Measurements from ENCODE around the gene PLCB1. TPM values are rescaled to one million over a fixed set of nuclear protein-coding genes. Genes with fewer than 3 reads are reported as not detected.

PLCB1 gene
- total RNA-seq, 4 donors from 2014 or later: 7.2 to 28.1 (median 9.6) TPM

DNA sequence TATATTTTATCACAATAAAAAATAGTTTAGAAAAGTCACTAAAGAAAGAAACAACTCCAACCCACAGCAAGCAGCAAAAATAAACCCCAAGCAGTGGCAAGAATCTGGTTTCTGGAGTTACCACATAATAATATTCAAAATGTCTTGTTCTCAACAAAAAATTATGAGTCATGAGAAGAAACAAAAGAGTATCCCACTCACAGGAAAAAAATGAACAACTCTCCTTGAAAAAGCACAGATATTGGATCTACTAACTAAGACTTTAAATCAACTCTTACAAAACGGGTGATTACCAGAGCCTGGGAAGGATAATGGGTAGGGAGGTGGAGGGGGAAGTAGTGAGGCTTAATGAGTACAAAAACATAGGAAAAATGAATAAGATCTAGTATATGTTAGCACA, 425.6 kb downstream of the PLCB1 start:
- H3K4me3 ChIP-seq: no peak overlapping the region
- no peak for TF ChIP-seq POLR2A (IDR thresholded peaks at IDR 0.05)
- TF ChIP-seq, protein P1, sequence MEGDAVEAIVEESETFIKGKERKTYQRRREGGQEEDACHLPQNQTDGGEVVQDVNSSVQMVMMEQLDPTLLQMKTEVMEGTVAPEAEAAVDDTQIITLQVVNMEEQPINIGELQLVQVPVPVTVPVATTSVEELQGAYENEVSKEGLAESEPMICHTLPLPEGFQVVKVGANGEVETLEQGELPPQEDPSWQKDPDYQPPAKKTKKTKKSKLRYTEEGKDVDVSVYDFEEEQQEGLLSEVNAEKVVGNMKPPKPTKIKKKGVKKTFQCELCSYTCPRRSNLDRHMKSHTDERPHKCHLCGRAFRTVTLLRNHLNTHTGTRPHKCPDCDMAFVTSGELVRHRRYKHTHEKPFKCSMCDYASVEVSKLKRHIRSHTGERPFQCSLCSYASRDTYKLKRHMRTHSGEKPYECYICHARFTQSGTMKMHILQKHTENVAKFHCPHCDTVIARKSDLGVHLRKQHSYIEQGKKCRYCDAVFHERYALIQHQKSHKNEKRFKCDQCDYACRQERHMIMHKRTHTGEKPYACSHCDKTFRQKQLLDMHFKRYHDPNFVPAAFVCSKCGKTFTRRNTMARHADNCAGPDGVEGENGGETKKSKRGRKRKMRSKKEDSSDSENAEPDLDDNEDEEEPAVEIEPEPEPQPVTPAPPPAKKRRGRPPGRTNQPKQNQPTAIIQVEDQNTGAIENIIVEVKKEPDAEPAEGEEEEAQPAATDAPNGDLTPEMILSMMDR (IDR thresholded peaks at IDR 0.05): no peak
- DNase-seq: no peak
- no peaks in the 10 kb centered on the region for H3K4me1 ChIP-seq
- no peaks in the 10 kb centered on the region for H3K9me3 ChIP-seq
- H3K27ac ChIP-seq: no peak overlapping the region
- no peaks in the 10 kb centered on the region for H3K27me3 ChIP-seq
- H3K36me3 ChIP-seq: no peaks in the 10 kb centered on the region

DNA sequence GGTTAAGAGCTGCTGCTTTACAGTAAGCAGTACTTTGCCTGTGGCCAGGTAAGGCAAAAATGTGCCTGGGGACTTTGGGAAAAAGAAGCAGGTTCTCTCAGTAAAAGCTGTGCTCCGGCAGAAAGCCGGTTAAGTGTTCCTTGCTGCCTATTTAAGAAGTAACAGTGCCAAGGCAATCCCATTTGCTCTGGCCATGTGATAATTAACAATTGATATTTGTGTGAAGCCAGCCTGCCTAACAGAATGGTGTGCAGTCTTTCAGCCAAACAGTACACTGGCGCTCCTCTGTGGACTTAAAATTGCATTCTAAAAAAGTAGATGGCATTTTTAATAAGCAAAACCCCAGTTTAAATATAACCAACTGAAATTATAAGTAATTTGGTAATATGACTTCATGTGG, 430.3 kb downstream of the PLCB1 start:
- Histone ChIP-seq H3K9me3 (no peaks in the 10 kb centered on the region), H3K4me3 (no peak overlapping the region), H3K36me3 (no peaks in the 10 kb centered on the region), H3K27ac (no peak overlapping the region), H3K27me3 (no peaks in the 10 kb centered on the region), H3K4me1 (no peaks in the 10 kb centered on the region)
- TF ChIP-seq POLR2A (IDR thresholded peaks at IDR 0.05): no peak
- TF ChIP-seq, protein P1 (IDR thresholded peaks at IDR 0.05): no peak
- DNase-seq: no peak

DNA sequence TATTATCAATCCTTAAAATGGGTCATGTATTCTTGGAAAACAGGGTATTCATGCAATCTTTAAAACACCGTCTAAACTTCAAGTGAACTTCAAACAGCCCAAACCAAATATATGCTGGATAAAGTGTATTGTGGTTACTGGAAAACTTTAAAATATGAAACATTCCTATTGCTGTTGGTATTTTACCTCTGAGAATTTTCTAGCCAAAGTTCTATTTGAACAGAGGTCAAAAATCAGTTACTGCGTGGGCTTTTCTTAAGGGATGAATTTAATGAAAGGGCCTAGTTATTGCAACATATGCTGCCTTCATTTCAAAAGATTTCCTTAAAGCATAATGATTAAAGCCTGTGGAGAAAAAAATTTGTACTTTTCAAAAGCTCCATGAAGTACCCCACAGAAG, 436.0 kb downstream of the PLCB1 start:
- DNase-seq: no peak

DNA sequence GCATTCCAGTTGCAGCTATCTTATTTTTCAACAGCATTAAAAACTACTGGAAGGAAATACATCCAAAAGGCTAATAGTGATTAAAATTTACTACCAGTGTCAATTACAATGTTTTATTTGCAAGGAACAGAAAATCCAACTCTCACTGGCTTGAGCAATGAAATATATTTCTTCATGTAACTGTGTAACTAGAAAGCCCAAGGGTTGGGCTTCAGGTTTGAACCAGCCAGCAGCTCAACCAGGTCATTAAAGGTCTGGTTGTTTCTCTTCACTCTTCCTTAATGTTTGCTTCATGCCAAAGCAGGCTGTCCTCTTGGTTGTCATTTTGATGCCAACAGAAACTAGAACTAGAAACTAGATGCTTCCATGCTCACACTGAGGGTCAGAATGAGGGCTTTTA, 437.7 kb downstream of the PLCB1 start:
- H3K9me3 ChIP-seq: no peaks in the 10 kb centered on the region
- no peaks in the 10 kb centered on the region for H3K36me3 ChIP-seq
- no peak overlapping the region for H3K27ac ChIP-seq
- TF ChIP-seq, protein P1 (IDR thresholded peaks at IDR 0.05): no peak
- no peak for TF ChIP-seq POLR2A (IDR thresholded peaks at IDR 0.05)
- H3K27me3 ChIP-seq: no peaks in the 10 kb centered on the region
- H3K4me1 ChIP-seq: no peaks in the 10 kb centered on the region
- no peak for DNase-seq
- no peak overlapping the region for H3K4me3 ChIP-seq

More for the DNA sequence above, 436.0 kb downstream of the PLCB1 start:
- Histone ChIP-seq H3K36me3 (no peaks in the 10 kb centered on the region), H3K4me1 (no peaks in the 10 kb centered on the region), H3K27me3 (no peaks in the 10 kb centered on the region), H3K27ac (no peak overlapping the region), H3K9me3 (no peaks in the 10 kb centered on the region), H3K4me3 (no peak overlapping the region)
- TF ChIP-seq, protein P1 (IDR thresholded peaks at IDR 0.05): no peak
- TF ChIP-seq POLR2A (IDR thresholded peaks at IDR 0.05): no peak

DNA sequence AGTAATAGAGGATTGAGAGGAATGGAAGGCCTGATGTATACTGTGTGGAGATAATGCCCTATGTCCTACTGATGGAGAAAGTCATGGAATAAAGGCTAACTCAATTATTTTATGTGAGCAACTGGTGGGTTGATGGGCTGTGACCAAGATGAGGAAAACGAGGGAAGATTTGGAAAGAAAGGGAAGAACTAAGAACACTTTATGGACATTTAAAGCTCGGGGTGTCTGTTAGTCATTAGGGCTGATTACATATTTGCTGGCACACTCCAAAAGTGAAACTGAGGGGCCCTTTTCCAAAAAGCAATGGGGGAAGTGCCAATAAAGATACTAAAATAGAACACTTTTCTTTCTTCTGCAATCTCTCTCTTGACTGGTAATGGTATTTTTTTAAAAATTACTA, 439.5 kb downstream of the PLCB1 start:
- DNase-seq: no peak
- Histone ChIP-seq H3K36me3 (no peaks in the 10 kb centered on the region), H3K27me3 (no peaks in the 10 kb centered on the region), H3K9me3 (no peaks in the 10 kb centered on the region), H3K4me1 (no peaks in the 10 kb centered on the region), H3K27ac (no peak overlapping the region), H3K4me3 (no peak overlapping the region)
- TF ChIP-seq, protein P1 (IDR thresholded peaks at IDR 0.05): no peak
- TF ChIP-seq POLR2A (IDR thresholded peaks at IDR 0.05): no peak

DNA sequence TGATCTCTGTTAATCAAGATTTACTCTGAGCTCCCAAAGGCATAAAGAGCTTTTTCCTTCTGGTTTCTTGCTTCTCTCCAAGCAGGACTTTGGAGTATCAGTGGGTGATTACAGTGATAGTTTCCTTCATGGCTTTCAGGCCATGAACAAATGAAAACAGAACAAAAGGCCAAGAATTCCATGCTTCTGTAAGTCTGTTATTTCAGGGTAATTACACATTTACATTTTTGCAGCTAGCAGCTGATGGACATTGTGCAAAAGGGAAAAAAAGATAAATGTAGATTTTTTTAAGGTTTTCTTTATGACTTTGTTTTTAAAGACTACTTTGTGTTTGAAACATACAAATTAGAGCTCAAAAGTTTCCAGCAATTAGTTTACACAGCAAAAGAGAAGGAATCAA, 441.6 kb downstream of the PLCB1 start:
- no peaks in the 10 kb centered on the region for H3K27me3 ChIP-seq
- H3K27ac ChIP-seq: no peak overlapping the region
- H3K36me3 ChIP-seq: no peaks in the 10 kb centered on the region
- H3K9me3 ChIP-seq: no peaks in the 10 kb centered on the region
- no peak for DNase-seq
- no peak overlapping the region for H3K4me3 ChIP-seq
- H3K4me1 ChIP-seq: peaks cover 0 to 4% (median 0%) of the 10 kb centered on the region in 4 donors
- TF ChIP-seq, protein P1 (IDR thresholded peaks at IDR 0.05): no peak
- TF ChIP-seq POLR2A (IDR thresholded peaks at IDR 0.05): no peak

Data from Peyer's patch (tissue), 4 donors.